Fibroblast of mammary gland (primary cell): Measurements from ENCODE around the gene CIDEA.

Experiments
- DNase-seq: peaks from one replicate; pipeline ENCODE4 v3.0.0-alpha.2; 2010; ENCODE audit warnings: low read depth
- H3K4me3 ChIP-seq: 2 replicates; pipeline ENCODE4 v1.5.1; 2011; ENCODE audit warnings: low read depth, mild to moderate bottlenecking, low read length, moderate library complexity; ENCODE audit not compliant: control insufficient read depth
- TF ChIP-seq, protein P1 (sequence below): conservative IDR thresholded peaks from 2 replicates; pipeline ENCODE4 v1.5.1; 2011; ENCODE audit warnings: low read depth, low read length, inconsistent platforms; ENCODE audit not compliant: control insufficient read depth, insufficient read depth

The CIDEA gene

DNA sequence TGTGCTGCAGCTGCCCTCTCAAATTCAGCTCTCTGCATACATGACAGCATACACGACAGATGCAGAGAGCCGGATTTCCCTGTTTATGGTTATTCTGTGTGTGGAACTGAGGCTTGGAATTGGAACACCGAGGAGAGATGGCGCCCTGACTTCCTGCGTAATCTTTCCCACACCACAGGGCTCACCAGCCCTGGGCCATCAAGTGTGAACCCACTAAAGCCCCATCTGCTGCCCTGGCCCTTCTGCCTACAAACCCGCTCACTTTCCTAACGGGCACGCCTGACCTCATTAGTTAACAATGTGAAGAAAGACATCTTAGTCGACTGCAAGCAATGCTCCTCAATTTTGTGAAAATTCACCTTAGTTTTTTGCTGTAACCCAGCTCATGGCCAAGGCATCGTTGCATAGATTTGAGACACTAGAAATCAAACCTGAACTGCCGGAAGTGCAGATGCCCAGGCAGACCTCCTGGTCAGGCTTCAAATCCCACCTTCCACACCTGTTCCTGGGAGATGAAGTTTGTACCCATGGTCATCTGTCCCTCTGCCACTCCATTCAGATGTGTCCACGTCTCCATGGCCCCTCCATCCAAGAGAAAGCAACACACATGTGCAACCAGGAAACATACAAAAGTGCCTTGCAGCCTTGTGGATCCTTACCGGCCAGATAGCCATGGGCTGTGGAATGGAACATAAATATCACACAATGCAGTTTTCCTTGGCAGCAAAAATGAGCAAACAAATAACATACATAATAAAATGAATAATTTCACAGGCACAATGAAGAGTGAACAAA is 5.0 kb upstream of the CIDEA start:
- no peak for DNase-seq
- TF ChIP-seq, protein P1, sequence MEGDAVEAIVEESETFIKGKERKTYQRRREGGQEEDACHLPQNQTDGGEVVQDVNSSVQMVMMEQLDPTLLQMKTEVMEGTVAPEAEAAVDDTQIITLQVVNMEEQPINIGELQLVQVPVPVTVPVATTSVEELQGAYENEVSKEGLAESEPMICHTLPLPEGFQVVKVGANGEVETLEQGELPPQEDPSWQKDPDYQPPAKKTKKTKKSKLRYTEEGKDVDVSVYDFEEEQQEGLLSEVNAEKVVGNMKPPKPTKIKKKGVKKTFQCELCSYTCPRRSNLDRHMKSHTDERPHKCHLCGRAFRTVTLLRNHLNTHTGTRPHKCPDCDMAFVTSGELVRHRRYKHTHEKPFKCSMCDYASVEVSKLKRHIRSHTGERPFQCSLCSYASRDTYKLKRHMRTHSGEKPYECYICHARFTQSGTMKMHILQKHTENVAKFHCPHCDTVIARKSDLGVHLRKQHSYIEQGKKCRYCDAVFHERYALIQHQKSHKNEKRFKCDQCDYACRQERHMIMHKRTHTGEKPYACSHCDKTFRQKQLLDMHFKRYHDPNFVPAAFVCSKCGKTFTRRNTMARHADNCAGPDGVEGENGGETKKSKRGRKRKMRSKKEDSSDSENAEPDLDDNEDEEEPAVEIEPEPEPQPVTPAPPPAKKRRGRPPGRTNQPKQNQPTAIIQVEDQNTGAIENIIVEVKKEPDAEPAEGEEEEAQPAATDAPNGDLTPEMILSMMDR, result no peak
- H3K4me3 ChIP-seq, result no peak overlapping the region

DNA sequence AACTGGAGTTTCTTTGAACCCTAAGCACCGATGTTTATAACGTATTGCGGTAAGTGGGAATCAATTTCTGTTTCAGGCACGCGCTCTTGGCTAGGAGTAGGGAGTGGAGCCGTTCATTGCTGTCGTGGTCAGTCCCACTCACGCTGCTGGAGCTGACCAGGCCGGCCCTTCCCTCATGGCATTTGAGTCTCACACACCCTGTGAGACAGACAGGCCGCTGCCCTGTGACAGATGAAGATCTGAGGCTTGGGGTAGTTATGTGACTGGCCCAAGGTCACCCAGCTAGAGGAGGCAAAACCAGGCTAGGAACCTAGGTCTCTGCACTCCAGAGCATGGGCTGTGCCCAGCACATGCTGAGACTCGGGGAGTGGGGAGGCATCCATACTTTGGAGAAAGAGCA is 2.9 kb upstream of the CIDEA start:
- no peak for DNase-seq
- TF ChIP-seq, protein P1, result no peak

DNA sequence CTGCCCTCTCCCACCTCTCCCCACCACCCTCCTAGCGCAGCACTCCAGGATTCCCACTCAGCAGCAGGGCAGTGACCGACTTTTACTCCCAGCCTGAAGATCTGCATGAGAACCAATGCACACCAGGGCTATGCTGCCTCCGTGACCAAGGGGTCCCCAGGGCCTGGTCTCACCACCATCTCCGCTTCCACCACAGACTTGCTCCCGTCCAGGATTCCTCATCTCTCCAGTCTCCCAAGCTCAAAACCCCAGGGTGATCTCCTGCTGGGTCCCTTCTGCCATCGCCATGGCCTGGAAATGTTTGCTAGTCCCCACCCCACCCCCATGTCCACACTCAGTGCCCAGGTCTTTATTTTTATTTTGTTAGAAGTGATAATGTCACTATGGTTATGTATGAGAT is 2.1 kb upstream of the CIDEA start:
- DNase-seq, result no peak
- TF ChIP-seq, protein P1, result no peak
- no peak overlapping the region for H3K4me3 ChIP-seq

More for the DNA sequence above, 2.9 kb upstream of the CIDEA start:
- H3K4me3 ChIP-seq, result no peak overlapping the region

DNA sequence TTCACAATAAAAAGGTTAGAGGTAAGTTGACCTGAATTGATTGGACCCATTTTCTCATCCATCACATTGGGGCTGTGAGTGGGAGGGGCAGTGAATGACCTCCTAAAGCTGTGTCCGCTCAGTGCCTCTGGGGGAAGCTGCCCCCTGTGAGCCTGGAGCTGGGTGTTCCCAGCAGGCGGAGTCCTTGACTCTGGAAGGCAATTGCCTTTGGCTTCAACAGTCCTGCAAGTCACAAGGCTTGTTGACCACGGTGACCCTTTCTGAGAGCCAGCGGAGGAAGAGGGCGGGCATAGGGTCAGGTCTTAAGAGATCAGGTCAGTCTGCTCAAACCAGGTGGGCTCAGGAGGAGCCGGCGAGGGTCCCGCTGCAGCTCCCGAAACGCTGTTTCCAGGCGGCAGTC is 1.1 kb upstream of the CIDEA start:
- TF ChIP-seq, protein P1, result no peak
- DNase-seq, result no peak
- no peak overlapping the region for H3K4me3 ChIP-seq

DNA sequence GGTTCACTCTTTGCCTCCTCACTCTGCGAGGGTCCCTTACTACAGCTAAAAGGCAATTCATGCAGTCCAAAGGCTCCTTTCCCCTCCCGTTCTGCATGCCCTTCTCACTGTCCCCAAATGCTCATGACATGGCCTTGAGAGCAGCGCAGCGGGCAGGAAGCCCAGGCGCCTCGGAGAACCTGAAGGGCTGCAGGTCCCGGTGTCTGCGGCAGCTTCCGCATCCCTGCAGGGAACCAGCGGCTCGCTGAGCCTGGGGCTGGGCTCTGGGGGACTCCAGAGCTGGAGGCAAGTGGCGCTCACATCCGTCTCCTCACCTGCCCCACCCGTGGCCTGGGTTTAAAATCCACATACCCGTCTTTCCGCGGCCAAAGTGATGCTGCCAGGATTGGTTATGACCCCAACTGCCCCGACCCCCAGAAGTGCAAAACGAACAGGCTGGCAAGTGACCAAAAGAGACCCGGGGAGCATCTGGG is 462 bp upstream of the CIDEA start:
- TF ChIP-seq, protein P1, result no peak
- DNase-seq, result no peak
- no peak overlapping the region for H3K4me3 ChIP-seq

DNA sequence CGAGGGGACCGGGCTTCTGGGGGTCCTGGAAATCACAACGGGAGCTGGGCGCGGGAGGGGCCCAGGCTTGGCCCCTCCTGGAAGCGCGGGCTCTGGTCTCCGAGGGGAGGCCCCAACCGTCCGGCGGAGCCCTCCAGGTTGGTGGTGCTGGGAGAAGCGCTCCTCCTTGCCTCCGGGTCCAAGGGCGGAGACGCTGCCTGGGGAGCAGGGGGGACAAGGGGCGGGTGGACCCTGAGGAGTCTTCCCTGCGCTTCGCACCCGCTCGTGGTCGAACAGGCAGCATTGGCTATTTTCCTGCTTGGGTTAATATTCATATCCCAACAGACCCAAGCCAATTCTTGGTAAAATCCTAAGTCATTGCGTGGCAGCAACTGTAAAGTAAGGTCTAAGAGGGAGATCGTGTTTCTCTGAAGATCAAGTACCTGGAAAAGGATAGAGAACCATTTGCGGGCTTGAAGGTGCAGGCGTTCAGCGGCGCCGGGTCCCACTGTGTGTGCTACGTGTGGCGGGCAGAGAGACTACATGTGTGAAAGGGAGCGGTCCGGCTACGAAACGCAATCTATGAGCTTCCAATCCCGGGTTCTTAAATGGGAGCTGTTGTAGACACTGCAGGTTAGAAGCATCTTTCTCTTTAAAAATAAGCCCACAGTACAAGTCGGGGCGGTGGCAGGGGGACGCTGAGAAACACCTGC is 805 bp downstream of the CIDEA start:
- H3K4me3 ChIP-seq, result no peak overlapping the region
- TF ChIP-seq, protein P1, result no peak
- DNase-seq, result no peak
